Neural progenitor cell (in vitro differentiated cells): ENCODE measurements around the gene TMEM273. TPM values are rescaled to one million over a fixed set of nuclear protein-coding genes. Genes with fewer than 3 reads are reported as not detected.
"Not testable (repeated sequence)": the region's sequence is repeated elsewhere in the genome, so short reads cannot be mapped to it uniquely, and the experiment has no call there.

ENCODE experiments used
- DNase-seq: peaks from one replicate; pipeline ENCODE4 v3.0.0-alpha.2; 2016; ENCODE audit warnings: low spot score
- H2AFZ ChIP-seq: fragments of 200-600 bp; sonication (generic); replicated peaks from 2 replicates; pipeline ENCODE4 v1.6.1; 2016; ENCODE audit warnings: antibody characterized with exemption
- H3F3A ChIP-seq: fragments of 200-600 bp; sonication (generic); 2 replicates; pipeline ENCODE4 v1.6.1; 2016; ENCODE audit warnings: antibody characterized with exemption, low read depth
- H3K27ac ChIP-seq: fragments of 200-600 bp; sonication (generic); 2 replicates; pipeline ENCODE4 v1.5.1; 2016; ENCODE audit warnings: mild to moderate bottlenecking
- H3K27me3 ChIP-seq: fragments of 200-600 bp; sonication (generic); 2 replicates; pipeline ENCODE4 v1.6.1; 2016; ENCODE audit warnings: mild to moderate bottlenecking, moderate library complexity
- H3K36me3 ChIP-seq: fragments of 200-600 bp; sonication (generic); 2 replicates; pipeline ENCODE4 v1.5.1; 2016
- H3K4me1 ChIP-seq: fragments of 200-600 bp; sonication (generic); 2 replicates; pipeline ENCODE4 v1.6.1; 2016; ENCODE audit warnings: mixed run types
- H3K4me2 ChIP-seq: fragments of 200-600 bp; sonication (generic); 2 replicates; pipeline ENCODE4 v1.6.1; 2016
- H3K4me3 ChIP-seq: fragments of 200-600 bp; sonication (generic); 2 replicates; pipeline ENCODE4 v1.5.1; 2016
- H3K79me2 ChIP-seq: fragments of 200-600 bp; sonication (generic); 2 replicates; pipeline ENCODE4 v1.6.1; 2016; ENCODE audit warnings: low read depth
- H3K9ac ChIP-seq: fragments of 200-600 bp; sonication (generic); 2 replicates; pipeline ENCODE4 v1.6.1; 2016
- H3K9me3 ChIP-seq: fragments of 200-600 bp; sonication (generic); 2 replicates; pipeline ENCODE4 v1.5.1; 2016; ENCODE audit warnings: low read depth
- H4K20me1 ChIP-seq: fragments of 200-600 bp; sonication (generic); 2 replicates; pipeline ENCODE4 v1.6.1; 2016; ENCODE audit warnings: low read depth
- H3K27ac Mint-ChIP-seq: 3 replicates; pipeline ENCODE4 v1.8.0; 2021; ENCODE audit warnings: mixed read lengths
- H3K27me3 Mint-ChIP-seq: 2 replicates; pipeline ENCODE4 v1.8.0; 2022; ENCODE audit warnings: low read depth, mild to moderate bottlenecking, inconsistent platforms, moderate library complexity, mixed read lengths; ENCODE audit not compliant: insufficient read depth
- H3K36me3 Mint-ChIP-seq: 3 replicates; pipeline ENCODE4 v1.8.0; 2021; ENCODE audit warnings: mixed read lengths
- H3K4me1 Mint-ChIP-seq: 3 replicates; pipeline ENCODE4 v1.8.0; 2021; ENCODE audit warnings: mixed read lengths
- H3K4me3 Mint-ChIP-seq: 3 replicates; pipeline ENCODE4 v1.8.0; 2021; ENCODE audit warnings: mild to moderate bottlenecking, moderate library complexity, mixed read lengths
- H3K9me3 Mint-ChIP-seq: 3 replicates; pipeline ENCODE4 v1.8.0; 2020; ENCODE audit warnings: mixed read lengths
- CTCF ChIP-seq: fragments of 200-600 bp; sonication (generic); IDR thresholded peaks from 2 replicates; pipeline ENCODE4 v1.5.1; 2017; ENCODE audit warnings: antibody characterized with exemption, mild to moderate bottlenecking
- EZH2 ChIP-seq: fragments of 200-600 bp; sonication (generic); IDR thresholded peaks from 2 replicates; pipeline ENCODE4 v1.6.1; 2017; ENCODE audit warnings: antibody characterized with exemption, mild to moderate bottlenecking, moderate library complexity
- EZH2phosphoT487 ChIP-seq: fragments of 200-600 bp; sonication (generic); IDR thresholded peaks from 2 replicates; pipeline ENCODE4 v1.6.1; 2017; ENCODE audit warnings: antibody characterized with exemption
- total RNA-seq: library from RNA; depleted of rRNA; stranded (reverse); fragments of >200 nt; gene quantifications from 2 replicates; pipeline ENCODE4 v1.2.3, GENCODE V29; 2015; ENCODE audit warnings: low replicate concordance

TMEM273 gene
- total RNA-seq, 1 donor from 2014 or later, result not detected

- H3K27ac Mint-ChIP-seq, result no peak overlapping the region
- Histone ChIP-seq H2AFZ (no peak overlapping the region), H3K9me3 (no peaks in the 10 kb centered on the region), H3K79me2 (no peaks in the 10 kb centered on the region), H3K4me3 (no peak overlapping the region), H3K9ac (no peak overlapping the region), H4K20me1 (no peaks in the 10 kb centered on the region), H3K4me2 (no peak overlapping the region), H3K27ac (no peak overlapping the region), H3K36me3 (no peaks in the 10 kb centered on the region), H3F3A (no peaks in the 10 kb centered on the region), H3K4me1 (no peaks in the 10 kb centered on the region), H3K27me3 (peaks cover 10% of the 10 kb centered on the region)
- H3K27me3 Mint-ChIP-seq, result peaks cover 3% of the 10 kb centered on the region
- no peak overlapping the region for H3K4me3 Mint-ChIP-seq
- no peaks in the 10 kb centered on the region for H3K9me3 Mint-ChIP-seq
- TF ChIP-seq EZH2phosphoT487 (no peak), CTCF (no peak), EZH2 (no peak)
- no peaks in the 10 kb centered on the region for H3K36me3 Mint-ChIP-seq
- DNase-seq, result no peak
- no peaks in the 10 kb centered on the region for H3K4me1 Mint-ChIP-seq
Measured at GRCh38 chr10:49204119-49204518, 15.9 kb upstream of the TMEM273 start.

DNA sequence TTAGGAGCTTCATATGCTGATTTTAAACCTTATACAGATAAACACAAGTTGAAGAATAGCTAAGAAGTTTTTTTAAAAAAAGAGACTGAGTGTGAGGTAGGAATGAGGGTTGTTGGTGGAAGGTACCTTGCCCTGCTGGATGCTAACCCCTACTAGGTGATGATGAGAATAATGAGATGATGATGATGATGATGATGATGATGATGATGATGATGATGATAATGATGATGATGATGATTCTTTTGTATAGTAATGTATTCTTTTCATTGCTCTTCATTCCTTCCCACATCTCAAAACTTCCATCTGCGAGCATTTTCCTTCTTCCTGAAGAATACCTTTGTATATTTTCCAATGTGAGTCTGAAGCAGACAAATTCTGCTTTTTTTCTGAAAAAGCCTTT is 14.1 kb upstream of the TMEM273 start:
- no peak for DNase-seq
- Histone ChIP-seq H3K9me3 (no peaks in the 10 kb centered on the region), H3F3A (no peaks in the 10 kb centered on the region), H3K4me3 (no peak overlapping the region), H3K4me1 (no peaks in the 10 kb centered on the region), H2AFZ (no peak overlapping the region), H3K79me2 (no peaks in the 10 kb centered on the region), H3K36me3 (no peaks in the 10 kb centered on the region), H4K20me1 (no peaks in the 10 kb centered on the region), H3K27me3 (peaks cover 10% of the 10 kb centered on the region), H3K4me2 (no peak overlapping the region), H3K9ac (no peak overlapping the region), H3K27ac (no peak overlapping the region)
- no peak for TF ChIP-seq CTCF
- TF ChIP-seq EZH2phosphoT487, result no peak
- Mint-ChIP-seq H3K4me1 (no peaks in the 10 kb centered on the region), H3K4me3 (no peak overlapping the region), H3K27me3 (peaks cover 2% of the 10 kb centered on the region), H3K9me3 (no peaks in the 10 kb centered on the region), H3K36me3 (no peaks in the 10 kb centered on the region), H3K27ac (no peak overlapping the region)

- H3K36me3 ChIP-seq, result no peaks in the 10 kb centered on the region
- no peaks in the 10 kb centered on the region for H3F3A ChIP-seq
- no peaks in the 10 kb centered on the region for H3K36me3 Mint-ChIP-seq
- no peaks in the 10 kb centered on the region for H3K9me3 Mint-ChIP-seq
- peaks cover 2% of the 10 kb centered on the region for H3K27me3 Mint-ChIP-seq
- H3K27ac Mint-ChIP-seq, result no peak overlapping the region
- H3K4me3 Mint-ChIP-seq, result no peak overlapping the region
- no peaks in the 10 kb centered on the region for H4K20me1 ChIP-seq
- no peaks in the 10 kb centered on the region for H3K4me1 ChIP-seq
- no peak overlapping the region for H3K27ac ChIP-seq
- H3K9ac ChIP-seq, result no peak overlapping the region
- no peak overlapping the region for H2AFZ ChIP-seq
- H3K9me3 ChIP-seq, result no peaks in the 10 kb centered on the region
- TF ChIP-seq EZH2phosphoT487 (no peak), EZH2 (no peak), CTCF (no peak)
- no peak for DNase-seq
- H3K79me2 ChIP-seq, result no peaks in the 10 kb centered on the region
- H3K4me2 ChIP-seq, result no peak overlapping the region
- H3K27me3 ChIP-seq, result peaks cover 10% of the 10 kb centered on the region
- H3K4me3 ChIP-seq, result no peak overlapping the region
- no peaks in the 10 kb centered on the region for H3K4me1 Mint-ChIP-seq
Measured at GRCh38 chr10:49200854-49201253, 12.7 kb upstream of the TMEM273 start.

DNA sequence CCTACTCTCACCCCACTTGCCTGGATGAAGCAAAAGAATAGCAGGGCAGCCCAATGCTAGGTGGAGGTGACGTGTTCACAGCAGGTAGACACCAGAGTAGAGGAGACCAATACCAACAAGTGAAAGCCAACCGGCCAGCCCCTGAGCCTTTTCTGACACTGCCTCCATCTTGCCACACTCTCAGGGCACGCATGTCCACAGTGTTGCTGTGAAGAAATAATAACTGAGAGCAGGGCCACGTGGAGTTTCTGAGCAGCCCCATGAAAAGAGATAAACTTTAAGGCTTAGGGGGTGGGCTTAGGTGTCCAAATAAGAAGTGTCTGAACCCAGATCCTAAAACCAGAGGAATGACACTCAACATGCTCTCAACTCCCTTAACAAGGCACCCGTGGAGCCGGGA is 9.0 kb upstream of the TMEM273 start:
- H3K4me3 Mint-ChIP-seq, result no peak overlapping the region
- H3K4me1 Mint-ChIP-seq, result no peaks in the 10 kb centered on the region
- Histone ChIP-seq H3K4me3 (no peak overlapping the region), H3K4me1 (no peaks in the 10 kb centered on the region), H3K27me3 (peaks cover 10% of the 10 kb centered on the region), H3K36me3 (no peaks in the 10 kb centered on the region), H3F3A (no peaks in the 10 kb centered on the region), H3K4me2 (no peak overlapping the region), H3K27ac (no peak overlapping the region), H4K20me1 (no peaks in the 10 kb centered on the region), H3K79me2 (no peaks in the 10 kb centered on the region), H3K9me3 (no peaks in the 10 kb centered on the region), H2AFZ (no peak overlapping the region), H3K9ac (no peak overlapping the region)
- H3K27ac Mint-ChIP-seq, result no peak overlapping the region
- peaks cover under 1% of the 10 kb centered on the region for H3K27me3 Mint-ChIP-seq
- TF ChIP-seq EZH2 (no peak), EZH2phosphoT487 (no peak), CTCF (no peak)
- no peaks in the 10 kb centered on the region for H3K36me3 Mint-ChIP-seq
- no peak for DNase-seq
- H3K9me3 Mint-ChIP-seq, result no peaks in the 10 kb centered on the region

DNA sequence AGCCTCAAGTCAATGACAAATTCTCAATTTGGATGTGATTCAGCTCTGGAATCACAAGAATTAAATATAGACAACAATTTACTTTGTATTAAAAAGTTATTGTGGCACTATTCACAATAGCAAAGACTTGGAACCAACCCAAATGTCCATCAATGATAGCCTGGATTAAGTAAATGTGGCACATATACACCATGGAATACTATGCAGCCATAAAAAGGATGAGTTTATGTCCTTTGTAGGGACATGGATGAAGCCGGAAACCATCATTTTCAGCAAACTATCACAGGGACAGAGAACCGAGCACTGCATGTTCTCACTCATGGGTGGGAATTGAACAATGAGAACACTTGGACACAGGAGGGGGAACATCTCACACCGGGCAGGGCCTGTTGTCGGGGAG is 7.7 kb upstream of the TMEM273 start:
- not testable (repeated sequence) for H3K27me3 ChIP-seq, H3K9ac ChIP-seq, H4K20me1 ChIP-seq, H3K4me1 ChIP-seq, H3K27ac ChIP-seq, H3K4me3 Mint-ChIP-seq, H3K9me3 ChIP-seq, H3K4me3 ChIP-seq, H3K9me3 Mint-ChIP-seq, H3K36me3 ChIP-seq, H3K4me2 ChIP-seq, H2AFZ ChIP-seq, H3K27me3 Mint-ChIP-seq, H3K36me3 Mint-ChIP-seq, H3F3A ChIP-seq, H3K4me1 Mint-ChIP-seq, DNase-seq, H3K27ac Mint-ChIP-seq, H3K79me2 ChIP-seq
